Measurements from ENCODE around the gene SIDT2. TPM values are rescaled to one million over a fixed set of nuclear protein-coding genes. Genes with fewer than 3 reads are reported as not detected.

Gene SIDT2
- total and polyA plus RNA-seq, 2 of the 13 experiments (the other 11 are each of a cell fraction or from before 2014, with no cell fraction given) = 11.5 to 28.0 TPM

GRCh38 chr11:117144477-117145392, 33.8 kb upstream of the SIDT2 start (continued):
- TF ChIP-seq TRIM22 (IDR thresholded peaks at IDR 0.05) = no peak
- no peak for TF ChIP-seq GTF3A (CRISPR knock-in tag; conservative IDR thresholded peaks at IDR 0.05)
- no peak for TF ChIP-seq HOMEZ (CRISPR knock-in tag; IDR thresholded peaks at IDR 0.05; ENCODE audit: low read depth)
- no peak; a peak in 1 of 4 replicates for TF ChIP-seq HMGXB4 (CRISPR knock-in tag; IDR thresholded peaks at IDR 0.05; ENCODE audit: borderline replicate concordance in 1 of 2, low read depth in 1 of 2)
- TF ChIP-seq ZFP62 (CRISPR knock-in tag; IDR thresholded peaks at IDR 0.05) = no peak
- no peak for TF ChIP-seq TFE3 (CRISPR knock-in tag; IDR thresholded peaks at IDR 0.05)
- no peak for TF ChIP-seq HHEX (CRISPR knock-in tag; IDR thresholded peaks at IDR 0.05)
- TF ChIP-seq POGZ (CRISPR knock-in tag; IDR thresholded peaks at IDR 0.05) = 0 out of 2 replicates have a peak, but pooled peaks have one; percentile 18
- no peak for TF ChIP-seq HOXD1 (CRISPR knock-in tag; IDR thresholded peaks at IDR 0.05)
- no peak for TF ChIP-seq DRAP1 (CRISPR knock-in tag; IDR thresholded peaks at IDR 0.05)
- no peak for TF ChIP-seq ZSCAN9 (CRISPR knock-in tag; IDR thresholded peaks at IDR 0.05; ENCODE audit: borderline replicate concordance)
- TF ChIP-seq EEA1 (CRISPR knock-in tag; IDR thresholded peaks at IDR 0.05; ENCODE audit: borderline replicate concordance) = no peak
- TF ChIP-seq GABPB1 (CRISPR knock-in tag; IDR thresholded peaks at IDR 0.05) = peak; percentile 8; the same call in 1 of the 2 replicates
- TF ChIP-seq U2AF2 (IDR thresholded peaks at IDR 0.05; ENCODE audit: low read depth, low read length) = no peak
- TF ChIP-seq ZNF841 (CRISPR knock-in tag; IDR thresholded peaks at IDR 0.05; ENCODE audit: borderline replicate concordance) = no peak
- TF ChIP-seq RFX3 (CRISPR knock-in tag; IDR thresholded peaks at IDR 0.05) = no peak
- no peak for TF ChIP-seq ZNF121 (CRISPR knock-in tag; IDR thresholded peaks at IDR 0.05)
- no peak for TF ChIP-seq MTF1 (CRISPR knock-in tag; IDR thresholded peaks at IDR 0.05)
- no peak for TF ChIP-seq PCBP2 (optimal IDR thresholded peaks at IDR 0.05; ENCODE audit: low read depth, low read length, poor library complexity, severe bottlenecking)
- no peak for TF ChIP-seq ZFP1 (CRISPR knock-in tag; IDR thresholded peaks at IDR 0.05)
- TF ChIP-seq TBP (CRISPR knock-in tag; IDR thresholded peaks at IDR 0.05) = no peak
- TF ChIP-seq ZNF333 (CRISPR knock-in tag; IDR thresholded peaks at IDR 0.05; ENCODE audit: borderline replicate concordance) = no peak; the same call in 1 of the 2 replicates
- no peak for TF ChIP-seq ZBTB20 (CRISPR knock-in tag; IDR thresholded peaks at IDR 0.05; ENCODE audit: borderline replicate concordance, low read depth)

Data from HepG2 (cell line).